ENCODE measurements around the gene WDR46.

GRCh38 chr6:33241968-33242367 lies 47.1 kb downstream of the WDR46 start:
- TF ChIP-seq EZH2 (IDR thresholded peaks at IDR 0.05; ENCODE audit: borderline replicate concordance, low read length) (no peak), CTCF (IDR thresholded peaks at IDR 0.05; ENCODE audit: low read length) (no peak)
